ENCODE results near the gene NDUFAF3. TPM values are rescaled to one million over a fixed set of nuclear protein-coding genes. Genes with fewer than 3 reads are reported as not detected.
A peak's percentile ranks its signal among the peaks of the same experiment; 100 is the strongest.

The NDUFAF3 gene
- total RNA-seq, 3 donors from 2014 or later, result 61.0 to 69.9 (median 63.2) TPM

Small RNA genes lying within 50 kb of the gene (microRNA-seq; reads per million reads assigned to microRNA genes)
- gene MIR191, result 11,751 reads per million, percentile 96 among the genes with 10 or more reads in this experiment
- 4,783 reads per million, percentile 91 among the genes with 10 or more reads in this experiment for gene MIR425

Other genes starting within 250 kb of the NDUFAF3 start
- gene PRKAR2A, start 174.2 kb upstream of the NDUFAF3 start, total RNA-seq, result 10 to 100 TPM; 53.3 to 76.3 (median 55.6) TPM
- 10 to 100 TPM; 32.7 to 39.0 (median 36.9) TPM for gene SLC25A20, start 123.2 kb upstream of the NDUFAF3 start, total RNA-seq
- 100 to 1,000 TPM in 1 of 3 donors, 10 to 100 TPM in 2; 73.3 to 109 (median 82.1) TPM for gene ARIH2, start 103.3 kb upstream of the NDUFAF3 start, total RNA-seq
- gene P4HTM, start 31.9 kb upstream of the NDUFAF3 start, total RNA-seq, result 10 to 100 TPM; 40.2 to 60.6 (median 41.4) TPM
- gene WDR6, start 14.7 kb upstream of the NDUFAF3 start, total RNA-seq, result 100 to 1,000 TPM in 2 of 3 donors, 10 to 100 TPM in 1; 98.5 to 205 (median 165) TPM
- gene DALRD3, start 3.5 kb upstream of the NDUFAF3 start, total RNA-seq, result 10 to 100 TPM; 16.7 to 32.7 (median 18.9) TPM
- gene IMPDH2, start 7.3 kb downstream of the NDUFAF3 start, total RNA-seq, result 100 to 1,000 TPM; 113 to 146 (median 114) TPM
- gene QRICH1, start 72.0 kb downstream of the NDUFAF3 start, total RNA-seq, result 100 to 1,000 TPM in 1 of 3 donors, 10 to 100 TPM in 2; 73.0 to 104 (median 86.1) TPM
- 100 to 1,000 TPM; 235 to 415 (median 373) TPM for gene QARS1, start 82.6 kb downstream of the NDUFAF3 start, total RNA-seq
- 10 to 100 TPM; 65.7 to 84.7 (median 82.6) TPM for gene USP19, start 98.7 kb downstream of the NDUFAF3 start, total RNA-seq
- gene LAMB2, start 110.9 kb downstream of the NDUFAF3 start, total RNA-seq, result 100 to 1,000 TPM in 1 of 3 donors, 10 to 100 TPM in 2; 52.1 to 354 (median 82.0) TPM
- gene CCDC71, start 144.2 kb downstream of the NDUFAF3 start, total RNA-seq, result 10 to 100 TPM; 15.2 to 20.7 (median 19.9) TPM
- 10 to 100 TPM in 1 of 3 donors, 1 to 10 TPM in 2; 6.3 to 68.4 (median 6.3) TPM for gene KLHDC8B, start 149.5 kb downstream of the NDUFAF3 start, total RNA-seq

All from mucosa of descending colon (tissue), 3 donors.